Lower lobe of right lung (tissue), 2 donors: Measurements from ENCODE around the gene TGM6. TPM values are rescaled to one million over a fixed set of nuclear protein-coding genes. Genes with fewer than 3 reads are reported as not detected.

Experiments used
- ATAC-seq, 2 donors: fragments of 200-7000 bp; cut with Tn5 transposase; one replicate each; pipeline ENCODE4 v1.9.1; 2020 to 2022; ENCODE audit warnings: mild to moderate bottlenecking in 2 of 2, moderate library complexity in 2 of 2
- DNase-seq: peaks from one replicate; pipeline ENCODE4 v3.0.0-alpha.2; 2020
- H3K27ac ChIP-seq: fragments of 200-600 bp; one replicate; pipeline ENCODE4 v1.8.0; 2022
- H3K27me3 ChIP-seq: fragments of 200-600 bp; one replicate; pipeline ENCODE4 v1.8.0; 2022; ENCODE audit warnings: low read depth
- H3K36me3 ChIP-seq: fragments of 200-600 bp; one replicate; pipeline ENCODE4 v1.8.0; 2022; ENCODE audit warnings: mild to moderate bottlenecking
- H3K4me1 ChIP-seq: fragments of 200-600 bp; one replicate; pipeline ENCODE4 v1.8.0; 2022
- H3K4me3 ChIP-seq: fragments of 200-600 bp; one replicate; pipeline ENCODE4 v1.8.0; 2022; ENCODE audit warnings: mild to moderate bottlenecking
- H3K9me3 ChIP-seq: fragments of 200-600 bp; one replicate; pipeline ENCODE4 v1.8.0; 2022
- CTCF ChIP-seq: fragments of 200-600 bp; IDR thresholded peaks from one replicate; pipeline ENCODE4 v1.8.0; 2022; ENCODE audit warnings: antibody characterized with exemption, mild to moderate bottlenecking
- intact Hi-C: fragments of 100-400 bp; cut with DNase I; formaldehyde crosslinking; loops from one replicate; pipeline ENCODE4 v1.11.0; 2022
- total RNA-seq: library from RNA; stranded (reverse); fragmentation: NEBNext Ultra II Directional; extraction: Animal tissue kit (Norgen Biotek cat#: 25700); gene quantifications from one replicate; pipeline ENCODE4 v1.2.1, GENCODE V29; 2021
- donor health status: DM: no; HTN: yes; CAD: no; lungs with severe emphysema.

Gene TGM6
- total RNA-seq, 1 donor from 2014 or later = not detected

GRCh38 chr20:2374346-2375125, 6.2 kb upstream of the TGM6 start:
- Histone ChIP-seq H3K9me3 (no peaks in the 10 kb centered on the region), H3K4me1 (no peaks in the 10 kb centered on the region), H3K27ac (no peak overlapping the region), H3K4me3 (no peak overlapping the region), H3K27me3 (peaks cover 18% of the 10 kb centered on the region), H3K36me3 (no peaks in the 10 kb centered on the region)
- intact Hi-C loops = no loop called here
- TF ChIP-seq CTCF = no peak
- ATAC-seq = no peak
- DNase-seq = no peak

- DNase-seq (no peak), ATAC-seq (no peak)
- Histone ChIP-seq H3K4me1 (no peaks in the 10 kb centered on the region), H3K27me3 (no peaks in the 10 kb centered on the region), H3K9me3 (no peaks in the 10 kb centered on the region), H3K27ac (no peak overlapping the region), H3K4me3 (no peak overlapping the region), H3K36me3 (no peaks in the 10 kb centered on the region)
- intact Hi-C loops = no loop called here
- TF ChIP-seq CTCF = no peak
Observed at GRCh38 chr20:2378893-2379292, 1.8 kb upstream of the TGM6 start.

GRCh38 chr20:2379511-2380229, 1.0 kb upstream of the TGM6 start:
- no peaks in the 10 kb centered on the region for H3K4me1 ChIP-seq
- no peak for DNase-seq
- H3K4me3 ChIP-seq = no peak overlapping the region
- H3K36me3 ChIP-seq = no peaks in the 10 kb centered on the region
- intact Hi-C loops = no loop called here
- H3K9me3 ChIP-seq = no peaks in the 10 kb centered on the region
- no peak for TF ChIP-seq CTCF
- peaks cover 5% of the 10 kb centered on the region for H3K27me3 ChIP-seq
- no peak overlapping the region for H3K27ac ChIP-seq
- no peak for ATAC-seq

GRCh38 chr20:2381303-2381702, 602 bp downstream of the TGM6 start:
- TF ChIP-seq CTCF = no peak
- Histone ChIP-seq H3K36me3 (no peaks in the 10 kb centered on the region), H3K9me3 (no peaks in the 10 kb centered on the region), H3K27ac (no peak overlapping the region), H3K4me3 (no peak overlapping the region), H3K4me1 (no peaks in the 10 kb centered on the region), H3K27me3 (peaks cover 7% of the 10 kb centered on the region)
- DNase-seq (no peak), ATAC-seq (no peak)
- intact Hi-C loops = no loop called here

GRCh38 chr20:2382833-2383232, 2.1 kb downstream of the TGM6 start:
- DNase-seq = no peak
- no peaks in the 10 kb centered on the region for H3K36me3 ChIP-seq
- intact Hi-C loops = no loop called here
- H3K4me1 ChIP-seq = no peaks in the 10 kb centered on the region
- ATAC-seq = no peak
- peaks cover 7% of the 10 kb centered on the region for H3K27me3 ChIP-seq
- no peak overlapping the region for H3K4me3 ChIP-seq
- H3K27ac ChIP-seq = no peak overlapping the region
- H3K9me3 ChIP-seq = peaks cover 4% of the 10 kb centered on the region
- TF ChIP-seq CTCF = no peak
